ENCODE data around the gene P3H3.
A peak's percentile ranks its signal among the peaks of the same experiment; 100 is the strongest.

P3H3 gene

DNA sequence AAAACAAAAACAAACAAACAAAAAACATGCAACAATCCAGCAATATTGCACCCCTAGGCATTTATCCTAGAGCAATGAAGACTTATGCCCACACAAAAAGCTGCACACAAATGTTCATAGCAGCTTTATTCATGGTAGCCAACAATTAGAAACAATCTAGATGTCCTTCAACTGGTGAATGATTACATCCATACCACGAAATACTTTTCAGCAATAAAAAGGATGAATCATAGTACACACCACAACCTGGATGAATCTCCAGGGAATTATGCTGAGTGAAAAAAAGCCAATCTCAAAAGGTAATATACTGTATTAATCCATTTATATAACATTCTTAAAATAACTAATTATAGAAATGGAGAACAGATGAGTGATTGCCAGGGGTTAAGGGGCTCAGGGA is 21.0 kb upstream of the P3H3 start:
- no peak for DNase-seq (ENCODE audit: low read depth)

DNA sequence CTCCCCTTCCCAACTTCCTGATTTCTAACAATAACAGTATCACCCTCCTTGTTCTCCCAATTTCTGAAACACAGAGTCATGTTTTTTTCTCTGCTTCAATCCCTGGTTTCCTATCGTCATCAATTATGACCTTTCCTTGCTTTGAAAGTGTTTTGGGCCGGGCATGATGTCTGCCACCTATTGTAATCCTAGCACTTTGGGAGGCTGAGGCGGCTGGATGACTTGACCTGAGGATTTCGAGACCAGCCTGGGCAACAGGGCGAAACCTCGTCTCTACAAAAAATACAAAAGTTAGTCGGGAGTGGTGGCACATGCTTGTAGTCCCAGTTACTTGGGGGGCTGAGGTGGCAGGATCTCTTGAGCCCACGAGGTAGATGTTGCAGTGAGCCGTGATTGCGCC is 19.2 kb upstream of the P3H3 start:
- no peak for DNase-seq (ENCODE audit: low read depth)

DNA sequence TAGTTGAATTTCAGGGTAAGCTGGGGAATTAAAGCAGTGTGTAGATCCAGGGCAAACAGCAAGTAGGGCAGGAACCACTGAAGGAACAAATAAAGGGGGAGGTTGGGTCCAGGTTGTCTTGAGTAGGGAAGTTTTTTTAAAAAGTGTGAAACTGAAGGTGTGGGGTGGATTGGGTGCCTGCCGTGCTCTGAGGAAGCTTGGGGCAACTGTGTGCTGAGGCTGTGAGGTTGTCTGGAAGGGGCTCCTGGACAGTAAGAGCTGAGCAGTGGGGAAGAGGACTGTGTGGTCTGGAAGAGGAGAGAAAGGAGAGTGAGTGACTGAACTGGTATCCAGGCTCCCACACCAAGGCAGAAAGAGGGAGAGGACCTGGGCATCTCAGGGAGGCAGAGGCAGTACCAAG is 17.4 kb upstream of the P3H3 start:
- no peak for DNase-seq (ENCODE audit: low read depth)

GRCh38 chr12:6813363-6813762 is 14.8 kb upstream of the P3H3 start:
- no peak for DNase-seq (ENCODE audit: low read depth)

GRCh38 chr12:6816598-6816997 is 11.6 kb upstream of the P3H3 start:
- no peak for DNase-seq (ENCODE audit: low read depth)

DNA sequence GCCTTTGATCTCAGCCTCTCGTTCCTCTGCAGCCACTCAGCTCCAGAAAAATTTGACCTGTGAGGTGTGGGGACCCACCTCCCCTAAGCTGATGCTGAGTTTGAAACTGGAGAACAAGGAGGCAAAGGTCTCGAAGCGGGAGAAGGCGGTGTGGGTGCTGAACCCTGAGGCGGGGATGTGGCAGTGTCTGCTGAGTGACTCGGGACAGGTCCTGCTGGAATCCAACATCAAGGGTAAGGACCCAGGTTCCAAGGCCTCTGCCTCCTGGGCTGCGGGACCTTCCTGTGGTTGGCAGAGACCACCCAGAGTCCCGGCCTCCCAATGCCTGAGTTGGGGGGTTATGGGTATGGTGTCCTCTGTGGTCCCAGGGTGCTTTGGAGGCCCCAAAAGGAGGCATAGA is 11.1 kb upstream of the P3H3 start:
- DNase-seq (ENCODE audit: low read depth), result no peak

DNA sequence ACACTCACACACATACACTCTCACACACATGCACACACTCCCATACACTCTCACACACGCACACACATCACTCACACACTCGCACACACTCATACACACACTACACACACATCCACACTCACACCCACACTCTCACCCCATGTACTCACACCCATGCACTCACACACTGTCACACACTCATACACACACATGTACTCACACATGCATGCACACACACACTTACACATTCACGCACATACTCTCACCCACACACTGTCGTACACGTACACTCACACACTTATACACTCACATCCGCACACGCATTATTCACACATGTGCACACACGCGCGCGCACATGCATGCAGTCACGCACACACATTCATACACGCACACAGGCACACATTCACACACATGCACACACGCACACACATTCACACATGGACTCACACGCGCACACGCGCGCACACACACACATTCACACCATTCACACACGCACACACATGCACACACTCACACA is 10.5 kb upstream of the P3H3 start:
- DNase-seq (ENCODE audit: low read depth), result no peak

- DNase-seq (ENCODE audit: low read depth), result no peak
These were observed 10.0 kb upstream of the P3H3 start for GRCh38 chr12:6818222-6818621.

- no peak for DNase-seq (ENCODE audit: low read depth)
These were observed 9.6 kb upstream of the P3H3 start for GRCh38 chr12:6818645-6819044.

DNA sequence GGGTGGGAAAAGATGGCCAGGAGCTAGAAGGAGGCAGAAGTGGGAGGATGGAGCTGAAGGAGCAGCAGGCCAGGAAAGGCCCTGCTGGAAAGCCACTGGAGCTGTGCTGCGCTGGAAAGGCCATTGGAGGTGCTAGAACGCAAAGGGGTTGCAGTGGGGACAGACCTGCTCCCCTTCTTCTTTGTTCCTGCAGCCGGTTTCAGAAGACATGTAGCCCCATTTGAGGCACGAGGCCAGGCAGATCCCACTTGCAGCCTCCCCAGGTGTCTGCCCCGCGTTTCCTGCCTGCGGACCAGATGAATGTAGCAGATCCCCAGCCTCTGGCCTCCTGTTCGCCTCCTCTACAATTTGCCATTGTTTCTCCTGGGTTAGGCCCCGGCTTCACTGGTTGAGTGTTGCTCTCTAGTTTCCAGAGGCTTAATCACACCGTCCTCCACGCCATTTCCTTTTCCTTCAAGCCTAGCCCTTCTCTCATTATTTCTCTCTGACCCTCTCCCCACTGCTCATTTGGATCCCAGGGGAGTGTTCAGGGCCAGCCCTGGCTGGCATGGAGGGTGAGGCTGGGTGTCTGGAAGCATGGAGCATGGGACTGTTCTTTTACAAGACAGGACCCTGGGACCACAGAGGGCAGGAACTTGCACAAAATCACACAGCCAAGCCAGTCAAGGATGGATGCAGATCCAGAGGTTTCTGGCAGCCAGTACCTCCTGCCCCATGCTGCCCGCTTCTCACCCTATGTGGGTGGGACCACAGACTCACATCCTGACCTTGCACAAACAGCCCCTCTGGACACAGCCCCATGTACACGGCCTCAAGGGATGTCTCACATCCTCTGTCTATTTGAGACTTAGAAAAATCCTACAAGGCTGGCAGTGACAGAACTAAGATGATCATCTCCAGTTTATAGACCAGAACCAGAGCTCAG is 8.8 kb upstream of the P3H3 start:
- no peak for DNase-seq (ENCODE audit: low read depth)

DNA sequence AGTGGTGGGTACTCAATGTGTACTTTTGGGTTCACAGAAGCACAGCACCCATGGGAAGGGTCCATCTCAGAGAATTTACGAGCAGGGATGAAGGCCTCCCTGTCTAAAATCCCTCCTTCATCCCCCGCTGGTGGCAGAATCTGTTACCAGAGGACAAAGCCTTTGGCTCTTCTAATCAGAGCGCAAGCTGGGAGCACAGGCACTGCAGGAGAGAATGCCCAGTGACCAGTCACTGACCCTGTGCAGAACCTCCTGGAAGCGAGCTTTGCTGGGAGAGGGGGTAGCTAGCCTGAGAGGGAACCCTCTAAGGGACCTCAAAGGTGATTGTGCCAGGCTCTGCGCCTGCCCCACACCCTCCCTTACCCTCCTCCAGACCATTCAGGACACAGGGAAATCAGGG is 8.0 kb upstream of the P3H3 start:
- DNase-seq (ENCODE audit: low read depth), result no peak

DNA sequence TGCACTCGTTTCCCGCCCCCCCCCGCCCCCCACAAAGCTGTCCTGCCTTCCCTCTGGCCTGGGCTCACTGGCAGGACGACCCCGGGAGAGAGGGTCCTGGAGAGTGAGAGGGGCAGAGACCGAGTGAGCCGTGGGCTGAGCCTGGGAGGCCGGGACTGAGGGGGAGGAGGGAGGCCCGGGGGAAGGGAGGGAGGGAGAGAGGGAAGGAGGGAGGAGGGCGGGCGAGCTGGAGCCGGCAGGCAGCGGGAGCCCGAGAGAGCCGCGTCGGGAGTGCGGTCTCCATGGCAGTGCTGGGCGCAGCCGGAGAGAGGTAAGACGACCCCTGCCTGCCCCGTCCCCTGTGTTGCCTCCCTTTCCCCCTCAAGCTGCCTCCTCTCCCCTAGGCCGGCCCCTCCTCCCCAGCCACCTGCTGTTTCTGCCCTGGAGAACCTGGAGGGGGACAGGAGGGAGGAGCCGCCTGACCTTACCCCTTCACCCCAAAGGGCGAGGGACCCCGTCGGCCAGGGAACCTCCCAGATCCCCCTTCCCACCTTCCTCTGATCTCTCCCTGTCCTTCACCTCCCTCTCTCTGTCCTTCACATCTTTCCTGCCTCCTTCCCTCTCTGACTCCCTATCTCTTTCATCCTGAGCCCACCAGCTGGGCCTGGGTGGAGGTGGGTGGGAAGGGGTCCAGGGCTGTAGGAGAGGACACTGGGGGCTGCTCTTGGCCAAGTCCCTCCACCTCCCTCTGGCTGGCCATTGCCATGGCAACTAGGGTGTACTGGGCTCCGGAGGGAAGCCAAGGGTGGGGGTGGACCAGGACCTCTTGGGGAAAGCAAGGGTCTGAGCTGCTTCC is 6.4 kb upstream of the P3H3 start, which contains the start of gene GPR162:
Gene GPR162 (plus strand): TSS at position 231 of the 835 bp plus-strand sequence. CDS start 2,078 bp downstream, outside the sequence.
- peak; percentile 35 for DNase-seq (ENCODE audit: low read depth)

GRCh38 chr12:6822426-6823135 is 5.6 kb upstream of the P3H3 start:
- no peak for DNase-seq (ENCODE audit: low read depth)

- no peak for DNase-seq (ENCODE audit: low read depth)
These were observed 4.8 kb upstream of the P3H3 start for GRCh38 chr12:6823182-6824084.

- no peak for DNase-seq (ENCODE audit: low read depth)
These were observed 4.0 kb upstream of the P3H3 start for GRCh38 chr12:6824085-6824775.

DNA sequence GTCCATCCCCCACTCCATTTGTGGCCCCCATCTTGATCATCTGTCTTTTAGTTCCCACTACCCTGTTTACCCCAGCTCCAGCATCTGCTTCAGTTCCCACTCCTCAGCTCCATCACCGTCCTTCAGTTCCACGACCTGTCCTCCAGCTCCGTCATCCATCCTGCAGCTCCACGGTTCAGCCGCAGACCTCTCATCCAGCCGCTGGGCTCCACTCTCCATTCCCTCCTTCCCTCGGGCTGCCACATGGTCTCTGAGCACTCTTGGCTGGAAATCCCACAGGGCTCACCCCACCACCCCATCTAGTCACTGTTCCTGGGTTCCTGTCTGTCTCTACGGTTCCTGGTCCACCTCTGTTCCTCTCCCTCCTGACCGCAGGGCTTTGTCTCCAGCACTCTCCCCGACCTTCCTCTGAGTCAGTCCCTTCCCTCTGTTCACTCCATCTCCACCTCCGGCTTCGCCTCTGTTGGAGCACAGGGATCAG is 3.3 kb upstream of the P3H3 start:
- no peak for DNase-seq (ENCODE audit: low read depth)

- peak; percentile 73 for DNase-seq (ENCODE audit: low read depth)
These were observed 2.6 kb upstream of the P3H3 start for GRCh38 chr12:6825398-6826124.

GRCh38 chr12:6826125-6826733 is 2.0 kb upstream of the P3H3 start:
- no peak for DNase-seq (ENCODE audit: low read depth)

GRCh38 chr12:6826734-6827436 is 1.3 kb upstream of the P3H3 start:
- DNase-seq (ENCODE audit: low read depth), result no peak

All from fibroblast of gingiva (primary cell).